NCI-H460 (cell line): Measurements from ENCODE around the gene STAG1. TPM values are rescaled to one million over a fixed set of nuclear protein-coding genes. Genes with fewer than 3 reads are reported as not detected.
"Not testable (repeated sequence)": the region's sequence is repeated elsewhere in the genome, so short reads cannot be mapped to it uniquely, and the experiment has no call there.

Source experiments
- DNase-seq: peaks from one replicate; pipeline ENCODE4 v3.0.0-alpha.2; 2016; ENCODE audit warnings: low read depth; ENCODE audit errors: extremely low read depth
- total RNA-seq: library from RNA; depleted of rRNA; stranded (reverse); fragments of >200 nt; shearing (Covaris generic); gene quantifications from 2 replicates; pipeline ENCODE4 v1.2.3, GENCODE V29; 2014

The STAG1 gene
- total RNA-seq, 1 experiment from 2014 or later = 27.3 TPM

DNA sequence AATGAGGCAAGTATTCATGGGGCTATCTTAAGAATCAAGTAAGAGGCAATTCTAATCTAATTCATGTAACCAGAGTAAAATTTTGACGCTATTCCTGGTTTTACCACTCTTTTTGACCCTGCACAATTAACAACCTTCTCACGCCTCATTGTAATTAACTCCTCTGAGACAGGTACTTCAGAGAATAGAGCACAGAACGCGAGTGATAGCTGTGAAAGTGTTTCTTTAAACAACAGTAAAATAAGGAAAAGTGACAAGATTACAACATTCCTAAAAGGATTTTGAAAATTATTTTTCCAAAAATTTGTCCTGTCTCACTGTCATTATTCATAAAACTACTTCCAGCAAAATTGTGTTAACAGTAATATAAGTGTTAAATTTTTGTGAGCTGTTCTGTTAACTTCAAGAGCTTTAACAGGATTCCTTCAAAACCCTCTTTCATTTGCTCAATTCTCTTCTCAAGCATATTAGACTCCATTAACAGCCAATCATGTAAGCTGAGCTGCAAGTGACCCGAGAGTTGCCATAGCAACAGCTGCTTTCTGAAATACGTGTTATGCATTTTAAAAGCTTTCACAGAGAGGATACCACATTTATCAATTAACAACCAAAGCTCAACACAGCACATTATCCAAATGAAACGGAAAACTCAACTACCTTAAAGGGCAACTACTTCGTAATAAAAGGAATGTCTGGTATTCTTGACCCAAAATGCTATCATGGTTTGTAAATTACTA is 93.1 kb downstream of the STAG1 start:
- DNase-seq = no peak

DNA sequence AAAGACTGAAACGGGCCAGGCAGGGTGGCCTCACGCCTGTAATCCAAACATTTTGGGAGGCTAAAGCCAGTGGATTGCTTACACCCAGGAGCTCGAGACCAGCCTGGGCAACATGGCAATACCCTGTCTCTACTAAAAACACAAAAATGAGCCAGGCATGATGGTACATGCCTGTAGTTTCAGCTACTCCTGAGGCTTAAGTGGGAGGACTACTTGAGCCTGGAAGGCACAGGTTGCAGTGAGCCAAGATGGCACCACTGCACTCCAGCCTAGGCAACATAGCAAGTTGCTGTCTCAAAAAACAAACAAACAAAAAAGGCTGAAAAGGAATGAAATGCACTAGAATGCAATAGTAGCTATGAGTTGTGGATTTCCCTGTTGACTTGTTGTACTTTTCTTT is 94.7 kb downstream of the STAG1 start:
- no peak for DNase-seq

DNA sequence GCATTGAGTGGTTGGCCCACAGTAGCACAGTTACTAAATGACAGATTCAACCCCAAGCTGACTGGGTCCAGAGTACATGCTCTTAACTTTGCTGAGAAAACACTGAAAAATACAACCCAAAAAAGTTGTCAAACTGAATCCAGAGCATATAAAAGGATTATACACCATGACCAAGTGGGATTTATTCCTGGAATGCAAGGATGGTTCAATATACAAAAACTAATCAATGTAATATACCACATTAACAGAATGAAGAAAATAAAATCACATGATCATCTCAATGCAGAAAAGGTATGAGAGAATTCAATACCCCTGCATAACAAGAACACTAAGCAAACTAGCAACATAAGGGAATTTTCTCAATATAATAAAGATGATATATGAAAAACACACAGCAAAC is 98.5 kb downstream of the STAG1 start:
- DNase-seq = no peak

DNA sequence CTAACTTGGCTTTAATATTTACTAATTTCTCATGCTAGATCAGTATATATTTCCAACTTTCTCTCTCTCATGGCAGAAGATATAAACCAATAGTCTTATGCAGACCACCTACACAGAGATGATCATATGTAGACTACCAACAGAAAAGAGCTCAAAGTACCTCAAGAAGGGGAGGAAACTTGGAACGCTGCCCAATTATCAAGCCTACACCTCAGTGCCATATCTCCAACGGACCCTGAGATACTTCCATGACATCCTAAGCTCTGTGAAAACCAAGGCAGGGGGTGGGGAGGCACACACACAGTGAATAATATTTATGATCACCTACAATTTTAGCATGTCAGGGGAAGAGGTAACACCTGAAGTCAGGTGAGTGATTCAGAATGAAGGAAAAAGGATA is 100.6 kb downstream of the STAG1 start:
- no peak for DNase-seq

DNA sequence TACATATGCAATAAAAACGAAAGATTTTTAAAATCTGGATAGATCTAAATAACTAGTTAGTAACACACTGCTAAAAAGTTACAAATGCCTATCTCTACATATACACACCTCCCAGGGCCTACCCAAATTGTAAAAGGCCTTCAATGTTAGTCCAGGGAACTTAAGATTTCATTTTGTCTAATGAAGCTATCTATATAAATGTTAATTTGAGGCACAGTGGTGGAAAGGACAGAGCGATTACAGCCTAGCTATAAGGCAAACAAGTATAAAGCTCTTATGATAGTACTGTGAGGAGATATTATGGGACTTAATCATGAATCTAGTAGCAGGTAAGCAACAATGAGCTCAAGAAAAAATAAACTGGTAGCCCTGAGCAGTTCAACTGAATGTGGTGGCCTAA is 101.7 kb downstream of the STAG1 start:
- no peak for DNase-seq

DNA sequence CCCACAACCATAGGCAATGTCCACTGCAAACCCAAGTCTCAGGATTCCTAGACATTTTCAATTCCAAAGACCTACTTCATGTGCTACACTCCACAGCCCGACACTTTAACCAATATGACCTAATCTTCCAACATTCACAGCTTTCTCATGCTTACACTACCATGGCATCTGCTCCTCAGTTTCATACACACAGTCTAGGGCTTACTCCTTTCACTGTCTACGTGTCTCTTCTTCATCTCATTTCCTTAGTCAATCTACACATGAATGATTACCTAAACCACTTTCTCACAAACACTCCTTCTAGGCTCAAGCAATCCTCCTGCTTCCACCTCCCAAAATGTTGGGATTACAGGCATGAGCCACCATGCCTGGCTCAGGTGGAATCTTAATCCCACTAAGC is 106.3 kb downstream of the STAG1 start:
- no peak for DNase-seq

DNA sequence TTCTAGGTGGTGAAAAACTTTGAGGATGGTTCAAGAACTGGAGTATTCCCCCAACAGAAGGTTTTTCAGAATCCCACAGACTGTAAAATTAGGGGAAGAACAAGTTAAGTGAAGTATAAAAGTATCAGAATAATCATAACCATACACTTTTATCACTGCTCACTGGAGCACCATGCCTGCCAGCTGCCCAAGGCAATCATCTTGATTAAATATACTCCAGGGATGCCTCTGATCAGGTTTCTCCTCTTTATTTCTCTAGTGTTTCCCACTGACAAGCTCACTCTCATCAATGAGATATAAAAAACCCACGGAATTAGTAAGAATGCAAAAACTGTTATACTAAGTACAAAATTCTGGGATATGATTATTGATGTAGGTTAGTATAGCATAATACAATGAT is 108.0 kb downstream of the STAG1 start:
- DNase-seq = no peak

DNA sequence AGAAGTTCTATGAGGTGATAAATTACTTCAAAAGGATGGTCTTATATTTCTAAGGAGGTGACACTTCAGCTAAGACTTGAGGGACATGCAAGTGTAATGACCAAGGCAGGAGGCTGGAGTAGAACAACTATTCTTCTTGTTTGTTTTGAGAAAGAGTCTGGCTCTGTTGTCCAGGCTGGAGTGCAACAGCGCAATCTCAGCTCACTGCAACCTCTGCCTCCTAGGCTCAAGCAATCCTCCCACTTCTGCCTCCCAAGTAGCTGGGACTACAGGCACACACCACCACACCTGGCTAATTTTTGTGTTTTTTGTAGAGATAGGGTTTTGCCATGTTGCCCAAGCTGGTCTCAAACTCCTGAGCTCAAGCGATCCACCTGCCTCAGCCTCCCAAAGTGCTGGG is 108.8 kb downstream of the STAG1 start:
- DNase-seq = not testable (repeated sequence)

DNA sequence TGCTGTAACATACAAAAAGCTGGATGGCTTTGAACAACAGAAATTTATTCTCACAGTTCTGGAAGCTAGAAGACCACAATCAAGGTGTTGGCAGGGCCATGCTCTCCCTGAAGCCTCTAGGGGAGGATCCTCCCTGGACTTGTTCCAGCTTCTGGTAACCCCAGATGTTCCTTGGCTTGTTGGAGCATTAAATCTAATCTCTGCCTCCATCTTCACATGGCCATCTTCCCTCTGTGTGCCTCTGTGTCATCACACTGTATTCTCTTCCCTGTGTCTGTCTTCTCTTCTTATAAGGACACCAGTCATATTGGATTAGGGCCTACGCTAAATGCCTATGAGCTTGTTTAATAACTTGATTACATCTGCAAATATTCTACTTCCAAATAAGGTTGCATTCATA is 109.5 kb downstream of the STAG1 start:
- no peak for DNase-seq

DNA sequence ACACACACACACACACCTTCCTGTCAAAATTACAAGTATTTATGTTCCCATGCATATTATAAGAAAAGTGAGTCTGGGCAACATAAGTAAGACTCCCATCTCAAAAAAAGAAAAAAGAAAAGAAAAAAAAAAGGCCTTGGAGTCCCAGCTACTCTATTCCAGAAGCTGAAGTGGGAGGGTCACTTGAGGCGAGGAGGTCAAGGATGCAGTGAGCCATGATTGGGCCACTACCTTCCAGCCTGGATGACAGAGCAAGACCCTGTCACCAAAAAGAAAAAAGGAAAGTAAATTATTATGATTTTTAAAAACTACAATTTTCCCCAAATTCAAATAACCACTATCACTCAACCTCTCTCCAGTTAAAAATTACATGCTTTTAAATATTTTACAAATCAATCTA is 113.1 kb downstream of the STAG1 start:
- DNase-seq = no peak

DNA sequence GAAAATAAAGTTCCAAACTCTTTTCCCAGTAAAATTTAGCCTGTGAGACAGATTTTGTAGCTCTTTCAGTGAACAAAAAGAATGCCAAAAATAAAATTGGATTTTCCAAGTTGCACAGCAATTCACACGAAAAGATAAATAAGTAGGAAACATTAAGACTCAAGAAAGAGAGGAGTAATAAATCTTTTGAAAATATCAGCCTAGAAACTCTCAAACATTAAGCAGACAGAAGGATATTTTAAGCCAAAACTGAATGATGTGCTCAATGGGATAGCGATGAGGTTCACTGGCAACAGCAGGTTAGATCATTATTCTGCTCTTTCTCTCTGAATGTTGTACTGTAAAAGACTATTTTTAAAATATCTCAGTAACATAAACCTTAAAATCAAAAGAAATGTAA is 115.0 kb downstream of the STAG1 start:
- DNase-seq = no peak

DNA sequence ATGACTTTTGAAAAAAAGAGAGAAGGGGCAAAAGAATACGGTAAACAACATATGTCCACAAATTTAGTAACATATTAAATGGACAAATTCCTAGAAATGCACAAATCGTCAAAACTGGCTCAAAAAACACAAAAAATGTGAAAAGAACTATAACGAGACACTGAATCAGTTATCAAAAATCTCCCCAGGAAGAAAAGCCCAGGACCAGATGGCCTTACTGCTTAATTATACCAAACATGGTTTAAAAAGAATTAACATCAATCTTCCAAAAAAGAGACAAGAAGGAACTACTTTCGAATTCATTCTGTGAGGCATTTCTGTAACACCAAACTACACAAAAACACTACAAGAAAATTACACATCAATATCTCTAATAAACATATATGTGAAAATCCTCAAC is 117.4 kb downstream of the STAG1 start:
- no peak for DNase-seq

DNA sequence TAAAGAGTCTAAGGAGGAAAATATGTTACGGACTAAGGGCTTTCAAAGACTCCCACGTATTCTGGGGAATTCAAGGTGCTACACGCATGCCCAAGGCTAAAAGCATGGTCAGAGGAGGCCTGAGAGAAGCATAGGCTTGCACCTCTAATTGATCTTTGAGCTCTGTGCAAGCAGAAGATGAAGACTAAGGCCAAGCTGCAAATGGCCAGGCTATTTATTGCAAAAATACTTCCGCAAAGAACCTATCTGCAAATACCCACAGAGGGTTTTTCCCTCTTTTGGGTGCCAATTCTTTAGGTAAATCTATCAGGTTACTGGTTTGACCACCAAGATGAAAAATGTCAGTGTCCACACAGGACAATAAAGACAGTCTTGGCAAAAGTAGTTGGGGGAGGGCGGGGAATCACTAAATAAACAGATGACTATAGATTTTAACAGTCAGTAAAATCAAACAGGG is 119.5 kb downstream of the STAG1 start:
- DNase-seq = no peak

DNA sequence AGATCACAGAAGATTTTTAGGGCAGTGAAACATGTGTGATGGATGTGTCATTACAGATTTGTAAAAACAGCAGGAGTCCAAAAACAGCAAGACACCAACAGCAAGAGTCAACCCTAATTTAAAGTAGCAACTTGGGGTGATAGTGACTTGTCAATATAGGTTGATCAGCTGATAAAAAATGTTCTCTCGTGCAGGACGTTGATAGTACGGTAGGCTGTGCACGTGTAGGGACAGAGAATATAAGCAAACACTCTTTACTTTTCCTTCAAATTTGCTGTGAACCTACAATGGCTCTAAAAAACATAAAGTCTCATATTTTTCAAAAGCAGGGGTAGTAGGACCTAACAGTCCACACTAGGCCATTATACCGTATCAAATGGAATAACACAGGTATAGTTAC is 120.8 kb downstream of the STAG1 start:
- no peak for DNase-seq

DNA sequence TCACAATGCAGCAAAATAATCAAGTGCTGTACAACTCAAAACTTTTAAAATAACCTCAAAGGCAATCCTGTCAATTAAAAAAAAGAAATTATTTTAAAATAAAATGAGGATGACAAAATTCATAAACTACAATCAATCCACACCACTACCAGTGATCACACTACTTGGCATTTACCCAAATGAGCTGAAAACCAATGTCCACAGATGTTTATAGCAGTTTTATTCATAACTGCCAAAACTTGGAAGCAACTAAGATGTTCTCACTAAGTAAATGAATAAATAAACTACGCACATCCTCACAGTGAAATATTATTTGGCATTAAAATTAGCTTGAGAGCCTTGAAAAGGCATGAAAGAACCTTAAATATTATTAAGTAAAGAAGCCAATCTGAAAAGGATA is 121.3 kb downstream of the STAG1 start:
- no peak for DNase-seq

DNA sequence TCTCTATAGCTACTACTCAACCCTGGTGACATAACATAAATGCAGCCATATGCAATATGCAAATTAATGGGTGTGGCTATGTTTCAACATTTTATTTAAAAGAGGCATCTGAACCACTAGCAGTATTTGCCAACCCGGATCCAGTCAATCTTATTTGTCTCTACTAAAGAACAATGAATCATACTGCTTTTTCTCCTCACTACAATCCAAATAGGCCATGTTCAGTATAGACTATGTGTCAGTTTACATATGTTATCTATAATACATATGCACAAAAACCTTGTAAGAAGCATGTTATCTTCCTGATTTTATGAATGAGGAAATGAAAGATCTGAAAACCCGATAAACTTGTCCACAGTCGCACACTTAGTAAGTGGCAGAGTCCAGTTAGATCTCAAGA is 125.7 kb downstream of the STAG1 start:
- DNase-seq = no peak

DNA sequence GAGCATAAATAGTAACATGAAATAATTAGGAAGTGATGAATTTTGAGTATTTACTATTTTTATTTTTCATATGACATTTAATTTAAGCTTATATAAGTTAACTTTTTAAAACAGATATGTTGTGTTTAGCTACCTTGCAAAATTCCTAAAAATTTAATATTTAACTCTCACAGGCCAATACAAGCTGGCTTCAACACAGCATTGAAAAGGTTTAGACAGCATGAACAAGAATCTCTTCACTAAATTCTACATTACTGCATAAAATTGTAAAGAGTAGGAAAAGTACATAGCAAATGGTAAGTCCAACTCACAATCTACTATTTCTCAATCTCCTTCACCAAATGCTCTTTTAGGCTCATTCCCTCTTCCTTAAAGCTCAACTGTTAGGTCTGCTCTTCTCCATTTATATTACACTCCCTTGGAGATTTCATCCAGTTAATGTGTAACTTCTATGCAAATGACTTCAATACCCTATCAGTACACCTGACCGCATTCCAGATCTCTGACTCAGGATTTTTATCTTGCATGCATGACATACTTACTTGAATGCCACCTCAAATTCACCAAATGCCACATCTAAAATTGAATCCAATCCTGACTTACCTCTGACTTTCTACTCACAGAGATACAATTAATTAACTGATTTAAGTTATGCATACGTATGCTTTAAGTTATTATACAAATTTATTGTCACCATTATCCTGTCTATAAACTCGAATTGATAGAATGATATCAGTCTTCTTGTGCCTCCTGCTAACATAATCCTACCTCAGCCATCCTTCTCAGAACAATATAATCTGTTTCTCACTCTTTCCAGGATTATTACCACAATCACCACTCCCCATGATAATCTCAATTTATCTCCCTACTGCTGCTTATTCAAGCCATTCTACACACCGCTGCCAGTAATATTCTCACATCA is 127.0 kb downstream of the STAG1 start:
- DNase-seq = no peak

DNA sequence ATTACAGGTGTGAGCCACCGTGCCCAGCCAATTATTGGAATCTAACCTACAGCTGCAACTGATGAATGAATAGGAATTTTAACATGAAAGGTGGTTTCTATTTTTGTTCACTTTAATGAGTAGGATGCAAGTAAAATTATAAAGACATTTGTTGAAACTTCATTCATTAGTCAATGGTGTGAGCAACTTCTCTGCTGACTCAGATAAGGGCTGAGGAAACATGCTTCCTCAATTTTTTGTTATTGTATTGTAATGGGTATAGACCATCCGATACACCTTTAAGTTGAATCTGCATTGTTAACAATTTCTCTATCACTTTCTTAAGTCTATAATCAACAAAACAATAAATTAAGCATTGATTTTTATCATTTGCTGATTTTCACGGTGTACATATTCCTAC is 127.8 kb downstream of the STAG1 start:
- no peak for DNase-seq

DNA sequence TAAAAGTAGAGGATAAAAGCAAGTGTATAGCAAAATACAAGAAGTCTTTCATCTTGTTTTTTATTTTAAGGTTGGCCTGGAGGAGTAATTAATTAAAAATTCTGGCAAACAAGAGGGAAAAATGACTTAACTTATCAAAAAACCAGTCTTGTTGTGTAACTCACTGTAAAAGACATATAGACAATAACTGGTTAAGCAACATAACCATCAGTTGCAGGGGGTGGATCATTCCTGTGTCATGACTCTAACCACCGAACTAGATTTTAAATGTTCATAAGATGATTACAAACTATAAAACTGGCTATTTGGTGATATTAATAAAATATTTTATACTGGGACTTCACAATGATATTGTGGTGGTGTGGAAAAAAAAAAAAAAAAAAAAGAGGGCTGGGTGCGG is 130.6 kb downstream of the STAG1 start:
- DNase-seq = no peak

DNA sequence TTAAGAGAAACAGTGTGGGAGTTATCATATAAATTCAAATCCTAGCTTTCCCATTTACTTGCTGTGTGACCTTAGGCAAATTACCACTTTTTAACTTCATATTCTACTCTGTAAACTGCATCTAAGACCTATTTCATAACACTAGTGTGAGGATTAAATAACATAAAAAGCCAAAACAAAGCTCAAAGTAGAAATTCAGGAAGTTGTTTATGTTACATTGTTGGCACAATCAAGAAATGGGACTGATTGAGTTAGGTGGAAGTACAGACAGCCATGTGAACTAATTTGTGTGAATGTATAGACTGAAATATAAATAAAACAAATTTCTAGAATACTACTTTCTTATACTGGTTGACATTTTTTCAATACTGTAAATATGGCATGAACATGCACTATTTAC is 131.7 kb downstream of the STAG1 start:
- no peak for DNase-seq

DNA sequence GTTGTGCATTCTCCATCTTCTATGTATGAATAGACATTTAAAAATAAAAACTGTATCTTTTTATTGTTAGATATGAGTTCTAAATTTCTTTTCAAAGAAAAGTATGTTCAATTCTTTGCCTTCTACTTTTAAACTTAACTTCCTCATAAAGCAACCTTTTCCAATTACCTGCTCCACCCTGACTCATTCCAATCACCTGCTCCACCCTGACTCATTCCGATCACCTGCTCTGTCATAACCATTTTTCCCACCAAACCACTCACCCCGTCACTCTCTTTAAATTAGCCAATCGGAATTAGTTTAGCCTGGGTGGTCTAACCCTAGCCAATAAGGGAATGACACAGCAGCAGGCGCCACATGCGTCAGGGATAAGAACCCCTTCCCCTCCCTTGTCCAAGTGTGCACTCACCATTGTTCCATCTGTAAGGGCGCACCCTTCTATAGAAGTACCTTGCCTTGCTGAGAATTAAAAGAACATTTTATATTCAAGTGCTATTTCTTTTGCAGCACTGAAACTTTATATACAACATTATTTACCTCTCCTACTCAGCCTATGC is 134.1 kb downstream of the STAG1 start:
- not testable (repeated sequence) for DNase-seq

DNA sequence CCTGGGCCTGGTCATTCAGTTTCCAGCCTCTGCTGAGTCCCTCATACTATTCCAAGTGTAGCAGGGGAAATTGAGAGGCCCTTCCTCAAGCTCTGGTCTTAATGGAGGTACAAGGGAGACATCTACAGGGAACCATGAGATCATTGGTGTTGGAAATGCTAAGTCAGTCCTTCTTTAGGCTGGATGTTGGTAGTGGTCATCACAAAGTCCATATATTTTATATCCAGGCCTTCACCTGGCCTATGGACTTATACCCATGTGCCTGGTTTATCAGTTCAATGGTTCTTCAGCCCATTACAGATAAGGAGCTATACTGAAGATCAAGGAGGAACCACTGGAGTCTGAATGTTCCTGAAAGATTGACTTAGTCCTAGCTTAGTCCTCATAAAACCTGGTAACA is 135.0 kb downstream of the STAG1 start:
- DNase-seq = no peak
